HepG2 (cell line): ENCODE measurements around the gene SLBP. TPM values are rescaled to one million over a fixed set of nuclear protein-coding genes. Genes with fewer than 3 reads are reported as not detected.

ENCODE experiments used
- ATAC-seq: fragments of 200-7000 bp; cut with Tn5 transposase; 3 replicates; pipeline ENCODE4 v1.9.1; 2020; ENCODE audit warnings: mild to moderate bottlenecking, moderate library complexity
- BruUV-seq: library from RNA; stranded (reverse); fragments of 400-500 nt; replicated peaks from 2 replicates; lab custom pipeline; 2021; lab: Mats Ljungman, UMichigan
- CTCF ChIA-PET: fragments of 300-600 bp; formaldehyde crosslinking; extraction: SDS; loops from one replicate; lab custom pipeline; 2021; ENCODE audit warnings: low total read pairs, inconsistent platforms, low intra/inter-chr PET ratio; lab: Yijun Ruan, JAX
- POLR2A ChIA-PET: fragments of 350-600 bp; sonication (Branson Sonifier 250); formaldehyde crosslinking; loops from one replicate; lab custom pipeline; 2020; ENCODE audit warnings: antibody characterized with exemption, inconsistent platforms; lab: Yijun Ruan, JAX
- DNase-seq: peaks from one replicate; pipeline ENCODE4 v3.0.0-alpha.2; 2015; ENCODE audit warnings: low spot score
- FAIRE-seq: peaks from 3 replicates; lab custom pipeline; 2011; peaks lifted over from hg19 to GRCh38; lab: Jason Lieb, UNC
- H2AFZ ChIP-seq: one replicate; pipeline ENCODE4 v1.6.1; 2011; ENCODE audit warnings: low read length, inconsistent platforms
- H3K27ac ChIP-seq: fragments of 300-600 bp; 3 replicates; pipeline ENCODE4 v1.8.0; 2011; ENCODE audit warnings: mixed run types, mild to moderate bottlenecking, mixed read lengths, low read length, inconsistent platforms; ENCODE audit not compliant: insufficient read depth; ENCODE audit errors: extremely low read length
- H3K27me3 ChIP-seq, 2 experiments: fragments of 200-600 bp in 1 of 2; 2 replicates in 1 of 2; 3 replicates in 1 of 2; pipeline versions ENCODE4 v1.6.0 to v1.8.0; 2011; ENCODE audit warnings: low read length in 2 of 2, mild to moderate bottlenecking in 2 of 2, moderate library complexity in 2 of 2, inconsistent platforms in 1 of 2; ENCODE audit not compliant: insufficient read depth in 2 of 2, control insufficient read depth in 1 of 2
- H3K36me3 ChIP-seq, 2 experiments: fragments of 200-600 bp in 1 of 2; replicated peaks in 1 of 2; 2 replicates in 1 of 2; 3 replicates in 1 of 2; pipeline versions ENCODE4 v1.5.1 to v1.8.0; 2011; ENCODE audit warnings: low read length in 2 of 2, inconsistent platforms in 1 of 2; ENCODE audit not compliant: insufficient read depth in 2 of 2, control insufficient read depth in 1 of 2
- H3K4me1 ChIP-seq: 2 replicates; pipeline ENCODE4 v1.5.1; 2012; ENCODE audit warnings: low read length, inconsistent platforms; ENCODE audit not compliant: insufficient read depth
- H3K4me2 ChIP-seq: 2 replicates; pipeline ENCODE4 v1.6.0; 2011; ENCODE audit warnings: low read depth, low read length, inconsistent platforms
- H3K4me3 ChIP-seq, 3 experiments: fragments of 200-600 bp in 1 of 3; sonication (generic), shearing (Covaris generic) in 1 of 3; replicated peaks in 1 of 3; 2 replicates each; pipeline ENCODE4 v1.5.1; 2011 to 2016; ENCODE audit warnings: low read length in 3 of 3, inconsistent platforms in 2 of 3, low read depth in 2 of 3, mild to moderate bottlenecking in 2 of 3, control low read depth in 1 of 3, mixed read lengths in 1 of 3; ENCODE audit not compliant: insufficient read depth in 1 of 3
- H3K79me2 ChIP-seq: one replicate; pipeline ENCODE4 v1.6.1; 2011; ENCODE audit warnings: low read length, inconsistent platforms; ENCODE audit not compliant: insufficient read depth
- H3K9ac ChIP-seq: 2 replicates; pipeline ENCODE4 v1.6.0; 2011; ENCODE audit warnings: mild to moderate bottlenecking, low read depth, low read length, inconsistent platforms; ENCODE audit not compliant: insufficient read depth
- H3K9me3 ChIP-seq: 2 replicates; pipeline ENCODE4 v1.5.1; 2012; ENCODE audit warnings: mild to moderate bottlenecking, low read length
- H4K20me1 ChIP-seq: 2 replicates; pipeline ENCODE4 v1.6.0; 2011; ENCODE audit warnings: inconsistent platforms, mild to moderate bottlenecking, low read length, moderate library complexity; ENCODE audit not compliant: insufficient read depth
- ATF7 ChIP-seq, 2 experiments: fragments of 450-650 bp in 1 of 2; sonication (generic) in 1 of 2; formaldehyde crosslinking in 1 of 2; IDR thresholded peaks; 2 replicates each; pipeline versions ENCODE4 v1.4.0 to v1.6.1; 2016 to 2020; ENCODE audit warnings: antibody characterized with exemption in 1 of 2, mild to moderate bottlenecking in 1 of 2, missing genetic modification reagents in 1 of 2
- FIP1L1 ChIP-seq: fragments of 200-400 bp; formaldehyde crosslinking; IDR thresholded peaks from 2 replicates; pipeline ENCODE4 v1.6.1; 2018; ENCODE audit warnings: low read depth, mild to moderate bottlenecking, low read length, moderate library complexity, borderline replicate concordance; ENCODE audit not compliant: insufficient read depth
- HINFP ChIP-seq: sonication (generic); formaldehyde crosslinking; IDR thresholded peaks from 2 replicates; pipeline ENCODE4 v1.4.0; 2020; ENCODE audit warnings: low read depth, mild to moderate bottlenecking, missing genetic modification reagents
- NCOA1 ChIP-seq: sonication (generic); formaldehyde crosslinking; IDR thresholded peaks from 2 replicates; pipeline ENCODE4 v1.9.0; 2021; ENCODE audit warnings: missing genetic modification reagents
- NFE2 ChIP-seq: sonication (generic); formaldehyde crosslinking; IDR thresholded peaks from 2 replicates; pipeline ENCODE4 v1.4.0; 2020; ENCODE audit warnings: missing genetic modification reagents
- NR2F1 ChIP-seq, 2 experiments: fragments of 450-650 bp in 1 of 2; formaldehyde crosslinking in 1 of 2; IDR thresholded peaks; 2 replicates each; pipeline versions ENCODE4 v1.5.0 to v1.6.1; 2016 to 2020; ENCODE audit warnings: mild to moderate bottlenecking in 1 of 2, missing compliant biosample characterization in 1 of 2, missing genetic modification reagents in 1 of 2, moderate library complexity in 1 of 2
- PITX1 ChIP-seq: sonication (generic); formaldehyde crosslinking; IDR thresholded peaks from 2 replicates; pipeline ENCODE4 v1.5.1; 2020; ENCODE audit warnings: mild to moderate bottlenecking, missing genetic modification reagents
- RCOR2 ChIP-seq: IDR thresholded peaks from 2 replicates; pipeline ENCODE4 v1.6.1; 2016; ENCODE audit warnings: missing biosample characterization, missing genetic modification reagents
- REL ChIP-seq: sonication (generic); formaldehyde crosslinking; conservative IDR thresholded peaks from 2 replicates; pipeline ENCODE4 v1.8.0; 2022; ENCODE audit warnings: mild to moderate bottlenecking, missing genetic modification reagents, moderate library complexity
- REXO4 ChIP-seq: sonication (generic); formaldehyde crosslinking; IDR thresholded peaks from 2 replicates; pipeline ENCODE4 v1.8.0; 2022; ENCODE audit warnings: missing genetic modification reagents, mild to moderate bottlenecking, borderline replicate concordance
- ZEB1 ChIP-seq: IDR thresholded peaks from 2 replicates; pipeline ENCODE4 v1.6.1; 2012; ENCODE audit warnings: mild to moderate bottlenecking, low read depth, inconsistent platforms; ENCODE audit not compliant: insufficient replicate concordance
- ZNF160 ChIP-seq: sonication (generic); formaldehyde crosslinking; IDR thresholded peaks from 2 replicates; pipeline ENCODE4 v1.8.0; 2022; ENCODE audit warnings: mild to moderate bottlenecking, inconsistent platforms, missing genetic modification reagents
- ZNF326 ChIP-seq: sonication (generic); formaldehyde crosslinking; IDR thresholded peaks from 2 replicates; pipeline ENCODE4 v1.4.0; 2020; ENCODE audit warnings: missing genetic modification reagents, borderline replicate concordance
- ZNF329 ChIP-seq: sonication (generic); formaldehyde crosslinking; IDR thresholded peaks from 2 replicates; pipeline ENCODE4 v1.9.0; 2021; ENCODE audit warnings: low read depth, mild to moderate bottlenecking, missing genetic modification reagents
- ZNF501 ChIP-seq: sonication (generic); formaldehyde crosslinking; IDR thresholded peaks from 2 replicates; pipeline ENCODE4 v1.5.1; 2020; ENCODE audit warnings: mild to moderate bottlenecking, moderate library complexity, missing genetic modification reagents
- ZNF513 ChIP-seq: sonication (generic); formaldehyde crosslinking; conservative IDR thresholded peaks from 2 replicates; pipeline ENCODE4 v1.5.0; 2020; ENCODE audit warnings: missing genetic modification reagents
- ZNF768 ChIP-seq: sonication (generic); formaldehyde crosslinking; IDR thresholded peaks from 2 replicates; pipeline ENCODE4 v1.4.0; 2020; ENCODE audit warnings: missing genetic modification reagents
- ZUFSP ChIP-seq: sonication (generic); formaldehyde crosslinking; IDR thresholded peaks from 2 replicates; pipeline ENCODE4 v1.9.0; 2021; ENCODE audit warnings: missing genetic modification reagents, mild to moderate bottlenecking, borderline replicate concordance
- WGBS: methylation state at CpG from one replicate; pipeline ENCODE4 v1.1.6; 2017; ENCODE audit warnings: low lambda C conversion rate; 5-methylcytosine and 5-hydroxymethylcytosine counted together
- in situ Hi-C: cut with HindIII; loops from 2 replicates; pipeline ENCODE4 v1.10.0; 2017; ENCODE audit warnings: low pct_unique_long_range_greater_than_20kb; ENCODE audit not compliant: extremely low pct_ligation_motif_present
- intact Hi-C: fragments of 100-400 bp; cut with micrococcal nuclease; formaldehyde crosslinking; loops from one replicate; pipeline ENCODE4 v1.10.0; 2022; ENCODE audit not compliant: unreplicated experiment
- polyA plus RNA-seq, 8 experiments: library from polyadenylated mRNA; depleted of rRNA in 3 of 8; stranded (reverse) in 7 of 8; unstranded in 1 of 8; fragments of >200 nt; fragmentation: Illumina TruSeq in 4 of 8; extraction: Trizol in 4 of 8; gene quantifications; 2 replicates each; pipeline versions ENCODE4 v1.2.1 to v1.2.3, GENCODE V29; 2011 to 2016; ENCODE audit warnings: low read depth in 4 of 8, missing spikeins in 1 of 8, mixed read lengths in 1 of 8; ENCODE audit not compliant: insufficient read depth in 1 of 8
- total RNA-seq, 5 experiments: library from RNA; depleted of rRNA; stranded (reverse); fragments of >200 nt; fragmentation: Illumina TruSeq; extraction: Trizol; gene quantifications; 2 replicates each; pipeline ENCODE4 v1.2.3, GENCODE V29; 2016; ENCODE audit warnings: low read depth in 1 of 5

The SLBP gene
- total and polyA plus RNA-seq, 2 of the 13 experiments (the other 11 are each of a cell fraction or from before 2014, with no cell fraction given) = 43.9 to 104 TPM

- Histone ChIP-seq H3K27me3 (no peaks in the 10 kb centered on the region; a peak in 1 of 5 replicates), H3K79me2 (no peaks in the 10 kb centered on the region), H2AFZ (no peak overlapping the region), H3K27ac (peak overlapping the region; percentile 76), H3K9me3 (no peaks in the 10 kb centered on the region), H3K4me3 (peak overlapping the region; percentile 46 to 75 (median 67); a peak in 5 of 6 replicates), H3K4me1 (peaks cover 76% of the 10 kb centered on the region), H3K36me3 (peaks cover 11 to 12% of the 10 kb centered on the region in 2 experiments; a peak in 4 of 5 replicates), H3K9ac (peak overlapping the region; percentile 74), H4K20me1 (no peaks in the 10 kb centered on the region), H3K4me2 (peak overlapping the region; percentile 98)
- ChIA-PET CTCF (interaction anchor here (1.0 to 7.5 kb wide), 6 partner anchors 21 to 152 kb away, joined by 3 to 179 read pairs (median 6); no protein-coding TSS in a partner anchor), POLR2A (interaction anchor here (0.5 to 5.7 kb wide), 23 partner anchors 11 to 164 kb away, joined by 3 to 47 read pairs (median 5); partner anchors contain the start of genes FGFR3, LETM1, TACC3 and TMEM129)
- 2% methylated on average over 7 of the region's 33 CpGs for WGBS
- intact Hi-C loops (loop anchor here (1.0 to 5.0 kb wide), 5 partner anchors 20 to 165 kb away; no protein-coding TSS in a partner anchor), in situ Hi-C loops (no loop called here)
- no TSS peak for BruUV-seq
- ATAC-seq = peak; percentile 68
- peak; percentile 37 for FAIRE-seq
- DNase-seq = peak; percentile 86
- TF ChIP-seq NCOA1 (CRISPR knock-in tag) (no peak), REXO4 (CRISPR knock-in tag) (no peak), NR2F1 (CRISPR knock-in tag; IDR thresholded peaks at IDR 0.05) (no peak), FIP1L1 (peak; percentile 70; the same call in 1 of the 2 replicates), HINFP (peak; percentile 72; the same call in 1 of the 2 replicates), ZUFSP (CRISPR knock-in tag) (no peak), REL (no peak), ATF7 (IDR thresholded peaks at IDR 0.05) (no peak), ATF7 (CRISPR knock-in tag; IDR thresholded peaks at IDR 0.05) (peak; percentile 74; the same call in 1 of the 2 replicates), ZNF326 (CRISPR knock-in tag) (no peak), ZNF513 (CRISPR knock-in tag) (0 out of 2 replicates have a peak, but pooled peaks have one; percentile 86), ZNF501 (CRISPR knock-in tag) (peak; percentile 17), PITX1 (no peak; the same call in 1 of the 2 replicates), ZNF768 (peak; percentile 54; the same call in 1 of the 2 replicates), ZEB1 (no peak), RCOR2 (CRISPR knock-in tag) (no peak), ZNF329 (0 out of 2 replicates have a peak, but pooled peaks have one; percentile 53), ZNF160 (CRISPR knock-in tag) (no peak), NFE2 (CRISPR knock-in tag) (no peak)
These were observed 34.9 kb upstream of the SLBP start for GRCh38 chr4:1746919-1747602.
